ENCODE data around the gene BAIAP2.
"Not testable (repeated sequence)": the region's sequence is repeated elsewhere in the genome, so short reads cannot be mapped to it uniquely, and the experiment has no call there.

BAIAP2 gene

GRCh38 chr17:81066072-81066471 lies 31.1 kb downstream of the BAIAP2 start:
- no peak for DNase-seq (ENCODE audit: low read depth in 2 of 2, low spot score in 1 of 2)

- no peak for DNase-seq (ENCODE audit: low read depth in 2 of 2, low spot score in 1 of 2)
These were observed 31.9 kb downstream of the BAIAP2 start for GRCh38 chr17:81066771-81067315.

GRCh38 chr17:81067391-81067811 lies 32.5 kb downstream of the BAIAP2 start:
- no peak for DNase-seq (ENCODE audit: low read depth in 2 of 2, low spot score in 1 of 2)

- DNase-seq (ENCODE audit: low read depth in 2 of 2, low spot score in 1 of 2): no peak
These were observed 33.6 kb downstream of the BAIAP2 start for GRCh38 chr17:81068411-81069134.

GRCh38 chr17:81069135-81069645 lies 34.2 kb downstream of the BAIAP2 start:
- no peak for DNase-seq (ENCODE audit: low read depth in 2 of 2, low spot score in 1 of 2)

GRCh38 chr17:81070541-81071246 lies 35.7 kb downstream of the BAIAP2 start:
- DNase-seq (ENCODE audit: low read depth in 2 of 2, low spot score in 1 of 2): no peak

GRCh38 chr17:81071761-81072741 lies 37.1 kb downstream of the BAIAP2 start:
- no peak for DNase-seq (ENCODE audit: low read depth in 2 of 2, low spot score in 1 of 2)

GRCh38 chr17:81073967-81074839 lies 39.3 kb downstream of the BAIAP2 start:
- DNase-seq (ENCODE audit: low read depth in 2 of 2, low spot score in 1 of 2): no peak

- no peak for DNase-seq (ENCODE audit: low read depth in 2 of 2, low spot score in 1 of 2)
These were observed 39.9 kb downstream of the BAIAP2 start for GRCh38 chr17:81074875-81075274.

GRCh38 chr17:81075307-81075706 lies 40.4 kb downstream of the BAIAP2 start:
- DNase-seq (ENCODE audit: low read depth in 2 of 2, low spot score in 1 of 2): no peak

- DNase-seq (ENCODE audit: low read depth in 2 of 2, low spot score in 1 of 2): no peak
These were observed 41.3 kb downstream of the BAIAP2 start for GRCh38 chr17:81076141-81076679.

- DNase-seq (ENCODE audit: low read depth in 2 of 2, low spot score in 1 of 2): not testable (repeated sequence)
These were observed 43.3 kb downstream of the BAIAP2 start for GRCh38 chr17:81078026-81078913.

- no peak for DNase-seq (ENCODE audit: low read depth in 2 of 2, low spot score in 1 of 2)
These were observed 45.1 kb downstream of the BAIAP2 start for GRCh38 chr17:81080019-81080418.

- no peak for DNase-seq (ENCODE audit: low read depth in 2 of 2, low spot score in 1 of 2)
These were observed 46.5 kb downstream of the BAIAP2 start for GRCh38 chr17:81081222-81082176.

GRCh38 chr17:81082177-81083073 lies 47.5 kb downstream of the BAIAP2 start:
- no peak for DNase-seq (ENCODE audit: low read depth in 2 of 2, low spot score in 1 of 2)

GRCh38 chr17:81083125-81083765 lies 48.3 kb downstream of the BAIAP2 start:
- no peak for DNase-seq (ENCODE audit: low read depth in 2 of 2, low spot score in 1 of 2)

Measured in stimulated activated CD8-positive, alpha-beta memory T cell treated with anti-CD3 and anti-CD28 coated beads, Interleukin-4, amount 100 ng/mL, for 1 hour (primary cell).